HUES48 (cell line): ENCODE results near the gene OR6S1.
A peak's percentile ranks its signal among the peaks of the same experiment; 100 is the strongest.

Source experiments
- H3K27ac ChIP-seq: one replicate; pipeline ENCODE4 v1.7.0; 2013; ENCODE audit warnings: low read depth, low read length, inconsistent platforms
- H3K27me3 ChIP-seq: 2 replicates; pipeline ENCODE4 v1.6.1; 2013; ENCODE audit warnings: mild to moderate bottlenecking, low read length; ENCODE audit not compliant: control insufficient read depth, insufficient read depth
- H3K36me3 ChIP-seq: 2 replicates; pipeline ENCODE4 v1.6.1; 2013; ENCODE audit warnings: low read length; ENCODE audit not compliant: control insufficient read depth, insufficient read depth
- H3K4me1 ChIP-seq: 2 replicates; pipeline ENCODE4 v1.6.1; 2013; ENCODE audit warnings: mild to moderate bottlenecking, low read length; ENCODE audit not compliant: control insufficient read depth, insufficient read depth
- H3K4me3 ChIP-seq: 2 replicates; pipeline ENCODE4 v1.5.1; 2013; ENCODE audit warnings: mild to moderate bottlenecking, low read depth, low read length
- H3K9ac ChIP-seq: 2 replicates; pipeline ENCODE4 v1.6.1; 2013; ENCODE audit warnings: mild to moderate bottlenecking, low read depth, low read length, moderate library complexity
- H3K9me3 ChIP-seq: 2 replicates; pipeline ENCODE4 v1.6.1; 2013; ENCODE audit warnings: low read length; ENCODE audit not compliant: control insufficient read depth, insufficient read depth

OR6S1 gene

DNA sequence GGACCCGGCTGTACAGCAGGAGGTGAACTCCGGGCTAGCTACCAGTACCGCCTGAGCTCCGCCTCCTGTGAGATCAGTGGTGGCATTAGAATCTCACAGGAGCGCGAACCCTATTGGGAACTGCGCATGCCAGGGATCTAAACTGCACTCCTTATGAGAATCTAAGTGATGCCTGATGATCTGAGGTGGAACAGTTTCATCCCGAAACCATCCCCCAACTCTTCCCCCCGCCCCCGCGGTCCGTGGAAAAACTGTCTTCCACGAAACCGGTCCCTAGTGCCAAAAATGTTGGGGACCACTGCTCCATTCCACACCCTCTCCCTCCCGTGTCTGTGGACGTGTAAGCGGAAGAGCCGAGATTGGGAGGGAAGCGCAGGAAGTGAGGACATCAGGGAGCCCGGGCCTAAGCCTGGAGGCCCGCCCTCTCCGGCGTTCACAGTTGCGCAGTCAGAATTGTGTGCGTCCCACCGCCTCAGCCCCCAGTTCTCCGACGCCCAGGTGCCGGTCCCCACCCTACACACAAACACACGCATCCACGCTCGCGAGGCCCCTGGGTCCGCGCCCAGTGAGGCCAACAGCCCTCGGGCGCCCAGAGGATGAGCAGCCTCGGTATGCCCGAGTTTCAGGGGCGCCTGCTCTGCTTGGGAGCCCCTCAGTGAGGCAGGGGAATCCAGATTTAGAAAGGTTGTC is 41.1 kb upstream of the OR6S1 start:
- Histone ChIP-seq H3K27me3 (no peaks in the 10 kb centered on the region), H3K9me3 (no peaks in the 10 kb centered on the region), H3K4me3 (peak overlapping the region; percentile 91), H3K4me1 (peaks cover 14% of the 10 kb centered on the region), H3K27ac (peak overlapping the region; percentile 94), H3K9ac (peak overlapping the region; percentile 88), H3K36me3 (no peaks in the 10 kb centered on the region)

DNA sequence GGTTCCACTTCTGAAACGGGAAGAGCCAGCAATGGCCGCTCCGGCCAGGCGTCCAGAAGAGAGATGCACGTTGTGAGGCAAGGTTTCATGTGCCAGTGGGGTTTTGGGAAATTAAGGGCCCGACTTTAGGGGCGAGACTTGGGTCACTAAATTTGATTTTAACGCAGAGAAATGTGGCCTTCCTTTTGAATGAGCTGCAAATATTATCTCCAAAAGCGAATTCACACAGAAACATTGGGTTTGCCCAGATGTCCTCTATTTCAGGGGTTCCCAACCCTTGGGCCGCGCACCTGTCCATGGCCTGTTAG is 40.6 kb upstream of the OR6S1 start:
- Histone ChIP-seq H3K4me3 (peak overlapping the region; percentile 91), H3K36me3 (no peaks in the 10 kb centered on the region), H3K9me3 (no peaks in the 10 kb centered on the region), H3K27me3 (no peaks in the 10 kb centered on the region), H3K9ac (peak overlapping the region; percentile 88), H3K4me1 (peaks cover 14% of the 10 kb centered on the region), H3K27ac (peak overlapping the region; percentile 94)

GRCh38 chr14:20681348-20682126 is 40.0 kb upstream of the OR6S1 start:
- peak overlapping the region; percentile 91 for H3K4me3 ChIP-seq
- no peaks in the 10 kb centered on the region for H3K9me3 ChIP-seq
- peaks cover 14% of the 10 kb centered on the region for H3K4me1 ChIP-seq
- peak overlapping the region; percentile 88 for H3K9ac ChIP-seq
- H3K36me3 ChIP-seq: no peaks in the 10 kb centered on the region
- no peaks in the 10 kb centered on the region for H3K27me3 ChIP-seq
- H3K27ac ChIP-seq: peak overlapping the region; percentile 94

- peaks cover 14% of the 10 kb centered on the region for H3K4me1 ChIP-seq
- no peaks in the 10 kb centered on the region for H3K27me3 ChIP-seq
- peak overlapping the region; percentile 49 for H3K27ac ChIP-seq
- H3K9ac ChIP-seq: no peak overlapping the region; the same call in 1 of the 2 replicates
- H3K4me3 ChIP-seq: peak overlapping the region; percentile 91
- H3K9me3 ChIP-seq: no peaks in the 10 kb centered on the region
- H3K36me3 ChIP-seq: no peaks in the 10 kb centered on the region
Measured at GRCh38 chr14:20680843-20681347, 39.4 kb upstream of the OR6S1 start.

- no peak overlapping the region for H3K9ac ChIP-seq
- H3K27me3 ChIP-seq: no peaks in the 10 kb centered on the region
- no peaks in the 10 kb centered on the region for H3K36me3 ChIP-seq
- H3K4me3 ChIP-seq: peak overlapping the region; percentile 91
- no peak overlapping the region for H3K27ac ChIP-seq
- H3K9me3 ChIP-seq: no peaks in the 10 kb centered on the region
- peaks cover 12% of the 10 kb centered on the region for H3K4me1 ChIP-seq
Measured at GRCh38 chr14:20680363-20680762, 38.9 kb upstream of the OR6S1 start.

GRCh38 chr14:20679907-20680306 is 38.4 kb upstream of the OR6S1 start:
- Histone ChIP-seq H3K9me3 (no peaks in the 10 kb centered on the region), H3K27ac (no peak overlapping the region), H3K4me3 (peak overlapping the region; percentile 91; the same call in 1 of the 2 replicates), H3K9ac (no peak overlapping the region), H3K36me3 (no peaks in the 10 kb centered on the region), H3K27me3 (no peaks in the 10 kb centered on the region), H3K4me1 (peaks cover 10% of the 10 kb centered on the region)

DNA sequence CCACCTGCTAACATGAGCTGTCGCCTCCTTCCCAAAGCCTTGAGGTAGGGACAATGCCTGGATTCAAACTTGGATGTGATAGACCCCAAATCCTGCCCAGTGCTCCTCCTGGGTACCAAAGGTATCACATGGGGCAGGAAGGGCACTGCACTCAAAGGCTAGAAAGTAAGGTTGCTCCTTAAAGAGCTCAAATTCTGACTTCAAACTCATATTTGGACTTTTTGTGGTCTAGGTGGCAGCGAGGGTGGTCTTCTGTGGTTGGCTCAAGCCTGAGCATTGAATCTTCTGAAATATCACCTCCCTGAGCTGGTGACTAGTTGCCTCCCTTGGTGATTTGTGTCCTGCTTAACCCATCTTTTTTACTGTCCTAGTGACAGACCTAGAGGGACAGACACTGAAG is 34.6 kb upstream of the OR6S1 start:
- Histone ChIP-seq H3K27me3 (no peaks in the 10 kb centered on the region), H3K36me3 (no peaks in the 10 kb centered on the region), H3K27ac (no peak overlapping the region), H3K9me3 (no peaks in the 10 kb centered on the region), H3K4me3 (no peak overlapping the region), H3K9ac (no peak overlapping the region), H3K4me1 (peaks cover 17% of the 10 kb centered on the region)

DNA sequence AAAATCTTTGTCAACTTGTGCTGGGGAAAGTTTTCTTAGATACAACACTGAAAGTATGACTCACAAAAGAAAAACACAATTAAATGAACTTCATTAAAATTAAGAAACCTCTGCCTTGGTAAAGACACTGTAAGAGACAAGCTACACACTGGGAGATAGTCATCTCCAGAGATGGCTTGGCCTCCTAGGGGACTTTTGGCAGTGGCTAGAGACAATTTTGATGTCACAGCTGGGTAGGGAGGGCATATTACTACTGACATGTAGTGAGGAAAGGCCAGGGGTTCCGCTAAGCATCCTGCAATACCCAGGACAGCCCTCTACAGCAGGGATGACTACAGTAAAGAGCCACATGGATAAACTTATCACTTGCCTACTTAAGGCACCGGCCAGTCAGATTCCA is 34.2 kb upstream of the OR6S1 start:
- Histone ChIP-seq H3K9ac (no peak overlapping the region), H3K27me3 (no peaks in the 10 kb centered on the region), H3K4me3 (no peak overlapping the region)

GRCh38 chr14:20671597-20672283 is 30.2 kb upstream of the OR6S1 start:
- Histone ChIP-seq H3K9ac (no peak overlapping the region), H3K4me1 (peaks cover 8% of the 10 kb centered on the region; the same call in 1 of the 2 replicates)

More for the DNA sequence above, 34.2 kb upstream of the OR6S1 start:
- no peaks in the 10 kb centered on the region for H3K36me3 ChIP-seq
- no peaks in the 10 kb centered on the region for H3K9me3 ChIP-seq
- H3K4me1 ChIP-seq: peaks cover 13% of the 10 kb centered on the region
- H3K27ac ChIP-seq: no peak overlapping the region

DNA sequence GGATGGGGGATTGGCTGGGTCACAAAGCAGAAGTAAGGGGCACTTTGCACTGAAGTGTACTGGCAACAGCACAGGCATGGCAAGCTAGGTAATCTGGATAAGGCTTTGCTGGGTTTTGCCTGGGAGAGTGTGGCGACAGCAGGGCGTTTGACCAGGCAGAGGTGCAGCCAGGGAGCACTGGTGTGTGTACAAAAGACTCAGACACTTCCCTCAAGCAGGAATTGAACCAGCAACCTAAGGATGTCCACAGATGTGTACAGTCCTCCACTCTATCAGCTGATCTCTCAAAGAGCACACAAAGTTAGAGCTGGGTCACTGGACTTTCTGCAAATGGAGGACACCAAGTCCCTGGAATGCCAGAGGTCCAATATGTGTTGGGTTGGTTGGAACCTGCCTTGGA is 27.5 kb upstream of the OR6S1 start:
- no peak overlapping the region for H3K4me3 ChIP-seq
- no peaks in the 10 kb centered on the region for H3K36me3 ChIP-seq
- H3K9me3 ChIP-seq: no peaks in the 10 kb centered on the region
- H3K4me1 ChIP-seq: no peaks in the 10 kb centered on the region
- no peak overlapping the region for H3K9ac ChIP-seq
- no peaks in the 10 kb centered on the region for H3K27me3 ChIP-seq
- no peak overlapping the region for H3K27ac ChIP-seq

More at GRCh38 chr14:20671597-20672283, 30.2 kb upstream of the OR6S1 start:
- Histone ChIP-seq H3K36me3 (no peaks in the 10 kb centered on the region), H3K9me3 (no peaks in the 10 kb centered on the region), H3K27me3 (no peaks in the 10 kb centered on the region), H3K27ac (no peak overlapping the region), H3K4me3 (no peak overlapping the region)

- Histone ChIP-seq H3K4me1 (no peaks in the 10 kb centered on the region), H3K9ac (no peak overlapping the region), H3K36me3 (no peaks in the 10 kb centered on the region), H3K27me3 (no peaks in the 10 kb centered on the region), H3K9me3 (no peaks in the 10 kb centered on the region), H3K4me3 (no peak overlapping the region), H3K27ac (no peak overlapping the region)
Measured at GRCh38 chr14:20667957-20668356, 26.5 kb upstream of the OR6S1 start.
